K562 (cell line): ENCODE measurements around the gene MCCD1. TPM values are rescaled to one million over a fixed set of nuclear protein-coding genes. Genes with fewer than 3 reads are reported as not detected.

Source experiments
- BDP1 ChIP-seq: IDR thresholded peaks from 3 replicates; pipeline ENCODE4 v1.6.1; 2011; ENCODE audit not compliant: insufficient read length, insufficient read depth
- CBX5 ChIP-seq: IDR thresholded peaks from 2 replicates; pipeline ENCODE4 v1.6.1; 2014; ENCODE audit warnings: low read depth, borderline replicate concordance
- JUN ChIP-seq, 2 experiments: sonication (generic) in 1 of 2; formaldehyde crosslinking in 1 of 2; IDR thresholded peaks; 2 replicates each; pipeline versions ENCODE4 v1.6.1 to v1.8.0; 2012 to 2022; ENCODE audit warnings: borderline replicate concordance in 2 of 2, mild to moderate bottlenecking in 2 of 2, improper control_type of control experiment in 1 of 2, low read depth in 1 of 2, low read length in 1 of 2, missing genetic modification reagents in 1 of 2
- MED1 ChIP-seq: sonication (generic); formaldehyde crosslinking; IDR thresholded peaks from 2 replicates; pipeline ENCODE4 v1.8.1; 2023; ENCODE audit warnings: missing genetic modification reagents, borderline replicate concordance
- NR2F6 ChIP-seq: fragments of 450-650 bp; formaldehyde crosslinking; IDR thresholded peaks from 2 replicates; pipeline ENCODE4 v1.4.0; 2020; ENCODE audit warnings: mild to moderate bottlenecking
- PHF8 ChIP-seq: fragments of 200-600 bp; sonication (generic); IDR thresholded peaks from 2 replicates; pipeline ENCODE4 v1.6.1; 2012; ENCODE audit warnings: mixed run types, mild to moderate bottlenecking, inconsistent platforms, low read length, moderate library complexity, borderline replicate concordance
- PHTF2 ChIP-seq: fragments of 250-450 bp; sonication (Bioruptor Pico); IDR thresholded peaks from 2 replicates; pipeline ENCODE4 v1.5.0; 2021; ENCODE audit warnings: mild to moderate bottlenecking
- PML ChIP-seq: IDR thresholded peaks from 2 replicates; pipeline ENCODE4 v1.6.1; 2012; ENCODE audit warnings: low read length, inconsistent platforms
- RBBP5 ChIP-seq: fragments of 200-600 bp; sonication (generic); IDR thresholded peaks from 2 replicates; pipeline ENCODE4 v1.6.1; 2012; ENCODE audit warnings: borderline replicate concordance, mild to moderate bottlenecking, low read length, control low read depth, inconsistent platforms; ENCODE audit not compliant: insufficient read depth, poor library complexity, severe bottlenecking
- RBM25 ChIP-seq: fragments of 200-400 bp; formaldehyde crosslinking; IDR thresholded peaks from 2 replicates; pipeline ENCODE4 v1.6.1; 2018; ENCODE audit warnings: low read length, low read depth, moderate library complexity; ENCODE audit not compliant: severe bottlenecking
- TCFL5 ChIP-seq: fragments of 250-450 bp; sonication (Bioruptor Pico); conservative IDR thresholded peaks from 2 replicates; pipeline ENCODE4 v1.6.1; 2021; ENCODE audit warnings: mild to moderate bottlenecking, moderate library complexity, matching md5 sums
- XRCC3 ChIP-seq: fragments of 450-650 bp; IDR thresholded peaks from 2 replicates; pipeline ENCODE4 v1.6.1; 2017; ENCODE audit warnings: mild to moderate bottlenecking, moderate library complexity
- ZKSCAN3 ChIP-seq: fragments of 250-450 bp; sonication (Bioruptor Pico); IDR thresholded peaks from 2 replicates; pipeline ENCODE4 v1.4.0; 2020
- ZNF436 ChIP-seq: fragments of 250-450, 450-650 bp; sonication (Bioruptor Pico); formaldehyde crosslinking; IDR thresholded peaks from 2 replicates; pipeline ENCODE4 v1.7.0; 2020; ENCODE audit warnings: mild to moderate bottlenecking
- ZNF445 ChIP-seq: fragments of 250-450 bp; sonication (Bioruptor Pico); IDR thresholded peaks from 2 replicates; pipeline ENCODE4 v1.4.0; 2020; ENCODE audit warnings: low read depth, mild to moderate bottlenecking, moderate library complexity
- polyA plus RNA-seq, 8 experiments: library from polyadenylated mRNA; depleted of rRNA in 4 of 8; stranded (reverse) in 5 of 8; unstranded in 3 of 8; fragments of >200 nt; fragmentation: Nextera tagmentation in 2 of 8; fragmentation: Illumina TruSeq in 1 of 8; extraction: Ambion mirVana in 2 of 8; extraction: Trizol in 1 of 8; gene quantifications; 2 replicates each; pipeline versions ENCODE4 v1.2.1 to v1.2.3, GENCODE V29; 2011 to 2014; ENCODE audit warnings: inconsistent platforms in 1 of 8, missing spikeins in 1 of 8
- total RNA-seq, 7 experiments: library from RNA; depleted of rRNA in 6 of 7; stranded (reverse); fragments of >200 nt in 6 of 7; fragmentation: Illumina TruSeq in 2 of 7; extraction: Trizol in 2 of 7; gene quantifications; 2 replicates each; pipeline versions ENCODE4 v1.2.1 to v1.2.3, GENCODE V29; 2011 to 2021; ENCODE audit warnings: low replicate concordance in 1 of 7
- TF ChIP-seq, protein P1 (sequence below): sonication (generic); formaldehyde crosslinking; IDR thresholded peaks from 2 replicates; pipeline ENCODE4 v1.8.0; 2022; ENCODE audit warnings: missing genetic modification reagents, mild to moderate bottlenecking, borderline replicate concordance
- TF ChIP-seq, protein P2 (sequence below), 2 experiments: fragments of 450-650 bp in 1 of 2; sonication (generic) in 1 of 2; formaldehyde crosslinking in 1 of 2; IDR thresholded peaks in 1 of 2; conservative IDR thresholded peaks in 1 of 2; 2 replicates each; pipeline versions ENCODE4 v1.6.1 to v1.8.1; 2016 to 2023; ENCODE audit warnings: mild to moderate bottlenecking in 2 of 2, moderate library complexity in 2 of 2, inconsistent platforms in 1 of 2, missing genetic modification reagents in 1 of 2
- TF ChIP-seq, protein P3 (sequence below): fragments of 150-350 bp; conservative IDR thresholded peaks from 2 replicates; pipeline ENCODE4 v1.6.1; 2014; ENCODE audit warnings: low read length
- TF ChIP-seq, protein P4 (sequence below), 2 experiments: fragments of 250-450 bp in 1 of 2; fragments of 450-650 bp in 1 of 2; sonication (Bioruptor Pico) in 1 of 2; IDR thresholded peaks; 2 replicates each; pipeline versions ENCODE4 v1.6.1 to v1.8.0; 2016 to 2021; ENCODE audit warnings: mild to moderate bottlenecking in 2 of 2, moderate library complexity in 2 of 2, missing compliant biosample characterization in 1 of 2, missing genetic modification characterization in 1 of 2

MCCD1 gene
- total and polyA plus RNA-seq, 9 of the 15 experiments (the other 6 are each of a cell fraction or from before 2014, with no cell fraction given) = not detected

DNA sequence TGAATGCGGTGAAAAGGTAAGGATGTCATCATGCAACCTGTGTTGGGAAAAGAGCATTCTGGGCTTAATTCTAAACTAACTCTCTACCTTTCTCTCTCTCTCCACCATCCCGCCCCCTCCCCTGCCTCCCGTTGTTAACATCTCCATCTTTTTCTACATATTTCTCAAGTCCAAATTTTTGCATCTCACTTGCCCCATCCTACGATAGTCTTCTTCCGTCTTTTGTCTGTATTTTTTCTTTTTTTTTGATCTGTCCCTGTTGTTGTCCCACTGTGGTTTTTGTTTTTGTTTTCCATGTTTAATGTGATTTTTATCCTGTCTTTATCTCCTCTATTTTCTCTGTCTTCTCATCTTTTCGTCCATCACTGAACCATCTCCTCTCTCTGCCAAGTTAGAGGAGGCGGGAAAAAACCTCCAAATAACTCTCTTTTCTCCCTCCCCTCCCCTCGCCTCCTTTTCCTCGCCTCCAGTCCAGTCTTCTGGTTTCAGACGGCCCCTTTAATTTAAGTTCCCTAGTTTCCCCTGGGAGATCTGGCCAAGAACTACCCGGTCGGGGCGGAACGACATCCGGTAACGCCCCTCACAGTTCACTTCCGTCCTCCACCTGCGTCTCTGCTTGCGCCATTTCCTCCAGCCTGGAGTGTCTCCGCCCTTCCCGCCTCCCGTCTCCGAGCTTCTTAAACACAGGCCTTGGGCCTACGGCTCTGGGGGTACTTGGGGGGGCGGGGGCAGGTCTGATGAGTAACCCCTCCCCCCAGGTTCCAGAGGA lies 18.4 kb downstream of the MCCD1 start, which contains the start of gene NFKBIL1 (continued):
- peak; percentile 76; the same call in 1 of the 2 replicates for TF ChIP-seq JUN (IDR thresholded peaks at IDR 0.05; ENCODE audit: borderline replicate concordance, low read depth, low read length)
- no peak for TF ChIP-seq JUN (CRISPR knock-in tag; IDR thresholded peaks at IDR 0.05; ENCODE audit: borderline replicate concordance)
- TF ChIP-seq CBX5 = no peak
- TF ChIP-seq ZKSCAN3 (CRISPR knock-in tag) = no peak
- TF ChIP-seq, protein P1, sequence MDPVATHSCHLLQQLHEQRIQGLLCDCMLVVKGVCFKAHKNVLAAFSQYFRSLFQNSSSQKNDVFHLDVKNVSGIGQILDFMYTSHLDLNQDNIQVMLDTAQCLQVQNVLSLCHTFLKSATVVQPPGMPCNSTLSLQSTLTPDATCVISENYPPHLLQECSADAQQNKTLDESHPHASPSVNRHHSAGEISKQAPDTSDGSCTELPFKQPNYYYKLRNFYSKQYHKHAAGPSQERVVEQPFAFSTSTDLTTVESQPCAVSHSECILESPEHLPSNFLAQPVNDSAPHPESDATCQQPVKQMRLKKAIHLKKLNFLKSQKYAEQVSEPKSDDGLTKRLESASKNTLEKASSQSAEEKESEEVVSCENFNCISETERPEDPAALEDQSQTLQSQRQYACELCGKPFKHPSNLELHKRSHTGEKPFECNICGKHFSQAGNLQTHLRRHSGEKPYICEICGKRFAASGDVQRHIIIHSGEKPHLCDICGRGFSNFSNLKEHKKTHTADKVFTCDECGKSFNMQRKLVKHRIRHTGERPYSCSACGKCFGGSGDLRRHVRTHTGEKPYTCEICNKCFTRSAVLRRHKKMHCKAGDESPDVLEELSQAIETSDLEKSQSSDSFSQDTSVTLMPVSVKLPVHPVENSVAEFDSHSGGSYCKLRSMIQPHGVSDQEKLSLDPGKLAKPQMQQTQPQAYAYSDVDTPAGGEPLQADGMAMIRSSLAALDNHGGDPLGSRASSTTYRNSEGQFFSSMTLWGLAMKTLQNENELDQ = no peak
- TF ChIP-seq, protein P2, sequence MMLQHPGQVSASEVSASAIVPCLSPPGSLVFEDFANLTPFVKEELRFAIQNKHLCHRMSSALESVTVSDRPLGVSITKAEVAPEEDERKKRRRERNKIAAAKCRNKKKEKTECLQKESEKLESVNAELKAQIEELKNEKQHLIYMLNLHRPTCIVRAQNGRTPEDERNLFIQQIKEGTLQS (IDR thresholded peaks at IDR 0.05) = peak; percentile 41
- TF ChIP-seq, protein P2 (CRISPR knock-in tag; conservative IDR thresholded peaks at IDR 0.05) = no peak
- no peak for TF ChIP-seq RBBP5
- TF ChIP-seq BDP1 = no peak
- TF ChIP-seq PML = peak; percentile 75
- no peak for TF ChIP-seq ZNF436
- no peak for TF ChIP-seq TCFL5 (CRISPR knock-in tag)
- TF ChIP-seq, protein P3, sequence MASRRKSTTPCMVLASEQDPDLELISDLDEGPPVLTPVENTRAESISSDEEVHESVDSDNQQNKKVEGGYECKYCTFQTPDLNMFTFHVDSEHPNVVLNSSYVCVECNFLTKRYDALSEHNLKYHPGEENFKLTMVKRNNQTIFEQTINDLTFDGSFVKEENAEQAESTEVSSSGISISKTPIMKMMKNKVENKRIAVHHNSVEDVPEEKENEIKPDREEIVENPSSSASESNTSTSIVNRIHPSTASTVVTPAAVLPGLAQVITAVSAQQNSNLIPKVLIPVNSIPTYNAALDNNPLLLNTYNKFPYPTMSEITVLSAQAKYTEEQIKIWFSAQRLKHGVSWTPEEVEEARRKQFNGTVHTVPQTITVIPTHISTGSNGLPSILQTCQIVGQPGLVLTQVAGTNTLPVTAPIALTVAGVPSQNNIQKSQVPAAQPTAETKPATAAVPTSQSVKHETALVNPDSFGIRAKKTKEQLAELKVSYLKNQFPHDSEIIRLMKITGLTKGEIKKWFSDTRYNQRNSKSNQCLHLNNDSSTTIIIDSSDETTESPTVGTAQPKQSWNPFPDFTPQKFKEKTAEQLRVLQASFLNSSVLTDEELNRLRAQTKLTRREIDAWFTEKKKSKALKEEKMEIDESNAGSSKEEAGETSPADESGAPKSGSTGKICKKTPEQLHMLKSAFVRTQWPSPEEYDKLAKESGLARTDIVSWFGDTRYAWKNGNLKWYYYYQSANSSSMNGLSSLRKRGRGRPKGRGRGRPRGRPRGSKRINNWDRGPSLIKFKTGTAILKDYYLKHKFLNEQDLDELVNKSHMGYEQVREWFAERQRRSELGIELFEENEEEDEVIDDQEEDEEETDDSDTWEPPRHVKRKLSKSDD = peak; percentile 8; the same call in 1 of the 2 replicates
- no peak for TF ChIP-seq MED1 (CRISPR knock-in tag)
- peak; percentile 7; the same call in 1 of the 2 replicates for TF ChIP-seq NR2F6 (CRISPR knock-in tag)
- TF ChIP-seq XRCC3 = no peak
- TF ChIP-seq RBM25 = no peak
- TF ChIP-seq, protein P4, sequence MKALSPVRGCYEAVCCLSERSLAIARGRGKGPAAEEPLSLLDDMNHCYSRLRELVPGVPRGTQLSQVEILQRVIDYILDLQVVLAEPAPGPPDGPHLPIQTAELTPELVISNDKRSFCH (CRISPR knock-in tag; IDR thresholded peaks at IDR 0.05) = no peak
- TF ChIP-seq, protein P4 (tag; IDR thresholded peaks at IDR 0.05) = peak; percentile 85
- 0 out of 2 replicates have a peak, but pooled peaks have one; percentile 52 for TF ChIP-seq ZNF445 (CRISPR knock-in tag)
- TF ChIP-seq PHF8 = peak; percentile 67; the same call in 1 of the 2 replicates
- no peak for TF ChIP-seq PHTF2 (CRISPR knock-in tag)
